Islet of Langerhans (tissue), 1 donor: Measurements from ENCODE around the gene ANXA10.
A peak's percentile ranks its signal among the peaks of the same experiment; 100 is the strongest.
"Not testable (repeated sequence)": the region's sequence is repeated elsewhere in the genome, so short reads cannot be mapped to it uniquely, and the experiment has no call there.

Source experiments
- FAIRE-seq: peaks from one replicate; lab custom pipeline; 2011; peaks lifted over from hg19 to GRCh38; lab: Jason Lieb, UNC

ANXA10 gene

GRCh38 chr4:168163106-168163505 lies 70.8 kb downstream of the ANXA10 start:
- FAIRE-seq = no peak

- FAIRE-seq = no peak
Observed at GRCh38 chr4:168164045-168164444, 71.7 kb downstream of the ANXA10 start.

GRCh38 chr4:168164915-168165548 lies 72.7 kb downstream of the ANXA10 start:
- FAIRE-seq = peak; percentile 13

GRCh38 chr4:168167714-168168284 lies 75.5 kb downstream of the ANXA10 start:
- FAIRE-seq = no peak

GRCh38 chr4:168174308-168174707 lies 82.0 kb downstream of the ANXA10 start:
- FAIRE-seq = no peak

GRCh38 chr4:168177546-168178149 lies 85.3 kb downstream of the ANXA10 start:
- peak; percentile 96 for FAIRE-seq

GRCh38 chr4:168183717-168184571 lies 91.6 kb downstream of the ANXA10 start:
- peak; percentile 98 for FAIRE-seq

- no peak for FAIRE-seq
Observed at GRCh38 chr4:168188754-168189153, 96.4 kb downstream of the ANXA10 start.

GRCh38 chr4:168197926-168198325 lies 105.6 kb downstream of the ANXA10 start:
- no peak for FAIRE-seq

GRCh38 chr4:168199260-168199957 lies 107.1 kb downstream of the ANXA10 start:
- no peak for FAIRE-seq

GRCh38 chr4:168200685-168201084 lies 108.3 kb downstream of the ANXA10 start:
- no peak for FAIRE-seq

GRCh38 chr4:168203233-168203911 lies 111.0 kb downstream of the ANXA10 start:
- no peak for FAIRE-seq

GRCh38 chr4:168208957-168209614 lies 116.7 kb downstream of the ANXA10 start:
- no peak for FAIRE-seq

GRCh38 chr4:168212656-168213055 lies 120.3 kb downstream of the ANXA10 start:
- no peak for FAIRE-seq

GRCh38 chr4:168213511-168213910 lies 121.2 kb downstream of the ANXA10 start:
- FAIRE-seq = not testable (repeated sequence)

GRCh38 chr4:168218645-168219044 lies 126.3 kb downstream of the ANXA10 start:
- no peak for FAIRE-seq

GRCh38 chr4:168220893-168221292 lies 128.6 kb downstream of the ANXA10 start:
- FAIRE-seq = no peak

- FAIRE-seq = peak; percentile 76
Observed at GRCh38 chr4:168221301-168221700, 129.0 kb downstream of the ANXA10 start.
